Trophoblast cell (in vitro differentiated cells and primary cell): ENCODE data around the gene LIN7C.
A peak's percentile ranks its signal among the peaks of the same experiment; 100 is the strongest.

Experiments
- DNase-seq, 2 donors: peaks; one replicate each; pipeline ENCODE4 v3.0.0-alpha.2; 2016
- H2AFZ ChIP-seq: 2 replicates; pipeline ENCODE4 v1.6.1; 2013; ENCODE audit warnings: low read length, moderate library complexity, mild to moderate bottlenecking; ENCODE audit not compliant: insufficient read depth, poor library complexity
- H2AK5ac ChIP-seq: 2 replicates; pipeline ENCODE4 v1.6.1; 2013; ENCODE audit warnings: mild to moderate bottlenecking, low read length
- H2BK120ac ChIP-seq: 2 replicates; pipeline ENCODE4 v1.6.1; 2013; ENCODE audit warnings: low read length, mild to moderate bottlenecking, moderate library complexity; ENCODE audit not compliant: insufficient read depth, poor library complexity
- H2BK12ac ChIP-seq: 2 replicates; pipeline ENCODE4 v1.6.1; 2013; ENCODE audit warnings: mild to moderate bottlenecking, low read length, moderate library complexity
- H2BK5ac ChIP-seq: 2 replicates; pipeline ENCODE4 v1.6.1; 2013; ENCODE audit warnings: low read length, low read depth, moderate library complexity, mild to moderate bottlenecking; ENCODE audit not compliant: poor library complexity
- H3K14ac ChIP-seq: 2 replicates; pipeline ENCODE4 v1.6.1; 2013; ENCODE audit warnings: mild to moderate bottlenecking, low read length
- H3K18ac ChIP-seq: 2 replicates; pipeline ENCODE4 v1.6.1; 2013; ENCODE audit warnings: mild to moderate bottlenecking, low read length
- H3K23ac ChIP-seq: 2 replicates; pipeline ENCODE4 v1.6.1; 2013; ENCODE audit warnings: low read length
- H3K27ac ChIP-seq: 2 replicates; pipeline ENCODE4 v1.5.1; 2013; ENCODE audit warnings: low read depth, mild to moderate bottlenecking, inconsistent platforms, low read length, moderate library complexity
- H3K27me3 ChIP-seq: 2 replicates; pipeline ENCODE4 v1.6.1; 2013; ENCODE audit warnings: inconsistent platforms, mild to moderate bottlenecking, low read length, moderate library complexity; ENCODE audit not compliant: insufficient read depth
- H3K36me3 ChIP-seq, 2 experiments: 1 replicate in 1 of 2; 2 replicates in 1 of 2; pipeline ENCODE4 v1.6.1; 2013; ENCODE audit warnings: low read length in 2 of 2, mild to moderate bottlenecking in 2 of 2, moderate library complexity in 1 of 2; ENCODE audit not compliant: insufficient read depth in 2 of 2, control insufficient read depth in 1 of 2
- H3K4ac ChIP-seq: 2 replicates; pipeline ENCODE4 v1.6.1; 2013; ENCODE audit warnings: low read depth, mild to moderate bottlenecking, low read length, moderate library complexity
- H3K4me1 ChIP-seq, 2 experiments: 1 replicate in 1 of 2; 2 replicates in 1 of 2; pipeline ENCODE4 v1.6.1; 2013; ENCODE audit warnings: low read length in 2 of 2, mild to moderate bottlenecking in 2 of 2, moderate library complexity in 1 of 2; ENCODE audit not compliant: insufficient read depth in 2 of 2, control insufficient read depth in 1 of 2
- H3K4me2 ChIP-seq: 2 replicates; pipeline ENCODE4 v1.6.1; 2013; ENCODE audit warnings: inconsistent platforms, mild to moderate bottlenecking, low read length, moderate library complexity
- H3K4me3 ChIP-seq: 2 replicates; pipeline ENCODE4 v1.5.1; 2013; ENCODE audit warnings: mild to moderate bottlenecking, low read depth, low read length, inconsistent platforms
- H3K79me1 ChIP-seq: one replicate; pipeline ENCODE4 v1.6.1; 2013; ENCODE audit warnings: low read length
- H3K79me2 ChIP-seq: 2 replicates; pipeline ENCODE4 v1.6.1; 2013; ENCODE audit warnings: low read length, mild to moderate bottlenecking; ENCODE audit not compliant: control insufficient read depth, insufficient read depth, poor library complexity
- H3K9ac ChIP-seq: 2 replicates; pipeline ENCODE4 v1.6.1; 2013; ENCODE audit warnings: mild to moderate bottlenecking, low read length
- H3K9me3 ChIP-seq: 2 replicates; pipeline ENCODE4 v1.6.1; 2013; ENCODE audit warnings: low read depth, mild to moderate bottlenecking, control low read depth, inconsistent platforms, low read length; ENCODE audit not compliant: insufficient read depth
- H4K12ac ChIP-seq: 2 replicates; pipeline ENCODE4 v1.6.1; 2013; ENCODE audit warnings: low read depth, mild to moderate bottlenecking, low read length, moderate library complexity
- H4K8ac ChIP-seq: 2 replicates; pipeline ENCODE4 v1.6.1; 2013; ENCODE audit warnings: low read depth, mild to moderate bottlenecking, low read length, moderate library complexity
- H4K91ac ChIP-seq: one replicate; pipeline ENCODE4 v1.6.1; 2013; ENCODE audit warnings: low read depth, mild to moderate bottlenecking, low read length, moderate library complexity
- WGBS: extraction: QIAGEN DNeasy Blood & Tissue Kit; methylation state at CpG from one replicate; pipeline ENCODE4 v1.1.7; 2013; ENCODE audit warnings: missing lambda C conversion rate; ENCODE audit not compliant: insufficient read length, insufficient coverage; ENCODE audit errors: extremely low coverage; 5-methylcytosine and 5-hydroxymethylcytosine counted together

LIN7C gene

DNA sequence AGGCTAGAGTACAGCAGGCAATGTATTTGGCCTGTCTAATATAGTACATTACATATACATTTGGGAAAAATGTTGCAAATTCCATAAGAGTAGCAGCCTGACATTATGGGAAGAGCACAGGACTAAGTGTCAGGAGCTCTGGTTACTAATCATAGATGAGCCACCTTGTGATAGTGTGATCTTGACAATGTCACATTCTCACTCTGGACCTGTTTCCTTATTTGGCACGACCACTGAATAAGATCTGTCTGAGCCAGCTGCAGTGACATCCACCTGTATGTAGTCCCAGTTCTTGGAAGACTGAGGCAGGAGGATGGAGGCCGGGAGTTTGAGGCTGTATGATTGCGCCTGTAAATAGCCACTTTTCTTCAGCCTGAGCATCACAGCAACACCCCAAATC, 5.7 kb upstream of the LIN7C start:
- no peak for DNase-seq
- no peaks in the 10 kb centered on the region for H3K27me3 ChIP-seq
- H3K4me2 ChIP-seq, result no peak overlapping the region
- H3K79me1 ChIP-seq, result no peaks in the 10 kb centered on the region
- H3K4me3 ChIP-seq, result no peak overlapping the region
- H4K8ac ChIP-seq, result no peak overlapping the region
- no peak overlapping the region for H4K12ac ChIP-seq
- no peaks in the 10 kb centered on the region for H3K79me2 ChIP-seq
- no peak overlapping the region for H3K27ac ChIP-seq
- H2AK5ac ChIP-seq, result no peak overlapping the region
- WGBS, result no CpG with 5 or more reads among the region's 3 CpGs
- no peak overlapping the region for H3K9ac ChIP-seq
- no peak overlapping the region for H2BK12ac ChIP-seq
- H2BK5ac ChIP-seq, result no peak overlapping the region
- H3K23ac ChIP-seq, result no peak overlapping the region
- H3K36me3 ChIP-seq, result no peaks in the 10 kb centered on the region
- H3K18ac ChIP-seq, result no peak overlapping the region
- no peaks in the 10 kb centered on the region for H3K9me3 ChIP-seq
- no peak overlapping the region for H3K14ac ChIP-seq
- no peak overlapping the region for H3K4ac ChIP-seq
- no peak overlapping the region for H2BK120ac ChIP-seq
- no peaks in the 10 kb centered on the region for H3K4me1 ChIP-seq
- no peak overlapping the region for H4K91ac ChIP-seq
- no peak overlapping the region for H2AFZ ChIP-seq

DNA sequence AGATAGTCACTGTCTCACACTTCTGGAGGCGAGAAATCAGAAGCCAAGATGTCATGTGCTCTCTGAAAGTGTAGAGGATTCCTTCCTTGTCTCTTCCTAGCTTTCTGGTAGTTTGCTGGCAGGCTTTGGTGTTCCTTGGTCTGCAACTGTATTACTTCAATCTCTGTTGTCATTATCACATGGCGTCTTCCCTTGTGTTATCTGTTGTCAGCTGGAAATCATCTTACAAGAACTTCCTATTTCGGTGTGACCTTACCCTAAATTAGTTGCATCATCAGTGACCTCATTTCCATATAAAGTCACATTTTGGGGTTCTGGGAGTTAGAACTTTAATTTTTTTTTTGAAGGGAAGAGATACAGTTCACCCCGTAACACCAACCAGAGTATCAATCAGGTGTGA, 3.3 kb upstream of the LIN7C start:
- Histone ChIP-seq H2BK120ac (no peak overlapping the region), H3K27me3 (no peaks in the 10 kb centered on the region), H2AFZ (no peak overlapping the region), H3K27ac (no peak overlapping the region), H4K12ac (no peak overlapping the region), H2BK12ac (no peak overlapping the region), H3K4me2 (no peak overlapping the region), H3K79me2 (peaks cover 9% of the 10 kb centered on the region), H2AK5ac (no peak overlapping the region), H3K9ac (no peak overlapping the region), H3K79me1 (peaks cover 7% of the 10 kb centered on the region), H3K23ac (no peak overlapping the region), H4K91ac (no peak overlapping the region), H3K4ac (no peak overlapping the region), H3K9me3 (peaks cover 1% of the 10 kb centered on the region), H4K8ac (no peak overlapping the region), H3K4me1 (no peaks in the 10 kb centered on the region), H3K18ac (no peak overlapping the region), H2BK5ac (no peak overlapping the region), H3K14ac (no peak overlapping the region), H3K4me3 (no peak overlapping the region), H3K36me3 (peaks cover 0 to under 1% of the 10 kb centered on the region in 2 experiments)
- no CpG with 5 or more reads among the region's 4 CpGs for WGBS
- DNase-seq, result no peak

DNA sequence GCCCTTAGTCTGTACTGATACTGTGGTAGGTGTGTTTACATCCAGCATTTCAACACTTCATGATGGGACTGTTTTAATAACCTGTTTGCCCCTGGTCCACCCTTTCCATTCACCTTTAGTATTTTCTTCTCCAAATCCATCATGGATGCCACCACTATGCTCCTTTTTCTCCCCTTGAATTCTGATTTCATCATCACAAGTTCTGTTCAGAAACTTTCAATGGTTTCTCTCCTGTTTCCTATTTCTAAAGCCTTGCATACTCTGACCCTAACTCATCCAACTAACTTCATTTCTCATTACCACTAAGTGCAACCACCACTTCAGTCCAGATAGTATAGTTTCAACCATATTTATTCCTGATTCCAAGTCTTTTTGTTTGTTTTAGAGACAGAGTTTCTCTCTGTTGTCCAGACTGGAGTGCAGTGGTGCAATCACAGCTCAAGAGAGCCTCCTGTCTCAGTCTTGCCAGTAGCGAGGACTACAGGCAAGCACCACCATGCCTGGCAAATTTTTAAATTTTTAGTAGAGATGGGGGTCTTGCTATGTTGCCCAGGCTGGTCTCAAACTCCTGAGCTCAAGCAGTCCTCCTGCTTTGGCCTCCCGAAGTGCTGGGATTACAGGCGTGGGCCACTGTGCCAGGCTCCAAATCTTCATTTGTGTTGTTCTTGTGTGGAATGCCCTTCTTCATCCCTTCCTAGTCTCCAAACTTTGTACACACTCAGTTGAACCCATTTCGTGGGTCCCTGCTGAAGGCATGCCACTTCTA, 1.2 kb upstream of the LIN7C start:
- Histone ChIP-seq H3K79me2 (peaks cover 9% of the 10 kb centered on the region), H3K4me2 (no peak overlapping the region), H4K91ac (no peak overlapping the region), H4K12ac (no peak overlapping the region), H3K9ac (no peak overlapping the region), H3K4me3 (no peak overlapping the region), H3K4ac (no peak overlapping the region), H3K4me1 (no peaks in the 10 kb centered on the region), H2AK5ac (no peak overlapping the region), H3K23ac (no peak overlapping the region), H2BK120ac (no peak overlapping the region), H3K9me3 (peaks cover 1% of the 10 kb centered on the region), H2AFZ (no peak overlapping the region), H3K14ac (no peak overlapping the region), H3K36me3 (peaks cover 0 to 1% of the 10 kb centered on the region in 2 experiments), H3K27ac (no peak overlapping the region), H3K79me1 (peaks cover 7% of the 10 kb centered on the region), H3K18ac (no peak overlapping the region), H4K8ac (no peak overlapping the region), H2BK12ac (no peak overlapping the region), H3K27me3 (no peaks in the 10 kb centered on the region), H2BK5ac (no peak overlapping the region)
- WGBS, result no CpG with 5 or more reads among the region's 4 CpGs
- DNase-seq, result no peak

DNA sequence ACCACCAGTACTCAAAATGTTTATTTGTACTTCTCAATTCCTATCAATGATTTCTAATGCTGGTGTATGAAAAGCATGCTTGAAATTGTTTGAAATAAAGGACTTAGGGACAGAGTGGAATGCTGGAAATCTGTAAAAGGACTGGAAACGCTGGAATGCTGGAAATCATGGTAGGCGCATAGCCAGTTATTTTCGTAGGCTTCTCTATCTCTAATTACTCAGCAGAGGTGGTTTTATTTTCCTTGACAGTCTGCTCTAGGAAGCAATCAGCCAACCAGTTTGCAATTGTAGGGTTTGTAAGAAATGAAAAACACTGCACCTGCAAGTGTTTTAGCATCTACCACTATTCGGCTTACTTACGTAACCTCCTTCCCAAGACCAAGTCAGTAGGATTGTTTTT, 788 bp downstream of the LIN7C start:
- H2AK5ac ChIP-seq, result no peak overlapping the region
- H4K12ac ChIP-seq, result no peak overlapping the region
- peak overlapping the region; percentile 92 for H2AFZ ChIP-seq
- DNase-seq, result peak; percentile 10 to 34
- H3K23ac ChIP-seq, result no peak overlapping the region
- no peaks in the 10 kb centered on the region for H3K4me1 ChIP-seq
- H3K4me3 ChIP-seq, result peak overlapping the region; percentile 89
- no peak overlapping the region for H2BK120ac ChIP-seq
- peak overlapping the region; percentile 89 for H3K4me2 ChIP-seq
- no peak overlapping the region for H2BK12ac ChIP-seq
- peak overlapping the region; percentile 72 for H3K9ac ChIP-seq
- H3K18ac ChIP-seq, result no peak overlapping the region
- no peak overlapping the region for H3K14ac ChIP-seq
- no CpG with 5 or more reads among the region's 5 CpGs for WGBS
- H3K36me3 ChIP-seq, result peaks cover 0 to 1% of the 10 kb centered on the region in 2 experiments
- H3K79me2 ChIP-seq, result peaks cover 9% of the 10 kb centered on the region
- no peak overlapping the region for H4K8ac ChIP-seq
- no peak overlapping the region for H4K91ac ChIP-seq
- peak overlapping the region; percentile 73 for H3K4ac ChIP-seq
- no peak overlapping the region for H3K27ac ChIP-seq
- no peak overlapping the region for H2BK5ac ChIP-seq
- peaks cover 7% of the 10 kb centered on the region for H3K79me1 ChIP-seq
- peaks cover 1% of the 10 kb centered on the region for H3K9me3 ChIP-seq
- no peaks in the 10 kb centered on the region for H3K27me3 ChIP-seq
